Endothelial cell of hepatic sinusoid (primary cell): ENCODE data around the gene NFKBIB.

Source experiments
- in situ Hi-C: cut with HindIII; loops from 2 replicates; pipeline ENCODE4 v1.10.0; 2017; ENCODE audit warnings: low sequenced_read_pairs

Gene NFKBIB

GRCh38 chr19:38904581-38905539, 5.1 kb downstream of the NFKBIB start:
- in situ Hi-C loops: loop anchor here (25.0 kb wide), 1 partner anchor 143 kb away; the partner anchor contains the start of gene LGALS7

DNA sequence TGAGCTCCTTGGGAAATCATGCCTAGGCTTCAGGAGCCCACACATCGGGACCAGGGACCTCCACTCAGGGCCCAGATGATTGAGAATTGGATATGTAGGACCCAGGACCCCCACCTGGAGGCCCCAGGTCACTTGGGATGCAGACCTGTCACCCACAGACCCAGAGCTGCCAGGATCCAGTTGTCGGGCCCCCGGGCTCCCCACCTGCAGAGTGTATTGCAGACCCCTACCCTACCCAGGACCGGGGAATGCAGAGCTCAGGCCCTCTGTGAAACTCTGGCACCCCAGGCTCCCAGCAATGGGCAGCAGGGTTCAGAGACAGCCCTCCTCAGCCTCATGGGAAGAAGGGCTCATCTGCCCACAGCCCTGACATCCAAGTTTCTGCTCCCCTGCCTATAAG, 5.9 kb downstream of the NFKBIB start:
- in situ Hi-C loops: loop anchor here (25.0 kb wide), 1 partner anchor 143 kb away; the partner anchor contains the start of gene LGALS7

DNA sequence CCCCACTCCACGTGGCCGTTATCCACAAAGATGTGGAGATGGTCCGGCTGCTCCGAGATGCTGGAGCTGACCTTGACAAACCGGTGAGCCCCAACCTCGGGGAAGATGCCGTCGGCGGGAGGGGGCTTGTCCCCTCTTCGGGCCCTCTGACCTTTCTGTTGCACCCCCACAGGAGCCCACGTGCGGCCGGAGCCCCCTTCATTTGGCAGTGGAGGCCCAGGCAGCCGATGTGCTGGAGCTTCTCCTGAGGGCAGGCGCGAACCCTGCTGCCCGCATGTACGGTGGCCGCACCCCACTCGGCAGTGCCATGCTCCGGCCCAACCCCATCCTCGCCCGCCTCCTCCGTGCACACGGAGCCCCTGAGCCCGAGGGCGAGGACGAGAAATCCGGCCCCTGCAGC, 7.5 kb downstream of the NFKBIB start:
- in situ Hi-C loops: loop anchor here (25.0 kb wide), 1 partner anchor 145 kb away; the partner anchor contains the start of gene LGALS7

DNA sequence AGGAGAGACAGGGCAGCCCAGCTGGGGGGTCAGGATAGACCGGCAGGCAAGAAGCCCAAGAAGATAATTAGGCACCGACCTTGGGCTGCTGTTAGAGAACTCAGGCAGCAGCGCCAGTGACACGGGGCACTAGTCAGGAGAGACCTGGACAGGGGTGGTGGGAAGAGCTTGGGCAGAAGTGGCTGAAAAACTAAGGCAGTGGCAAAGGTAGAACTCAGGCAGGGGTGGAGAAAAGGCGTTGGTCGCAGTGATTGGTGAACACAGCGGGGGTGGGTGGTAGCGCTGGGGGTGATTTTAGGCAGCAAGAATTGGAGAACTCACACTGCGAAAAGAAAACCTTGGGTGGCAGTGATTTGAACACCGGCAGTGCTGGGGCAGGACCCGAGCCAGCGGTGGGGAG, 7.9 kb downstream of the NFKBIB start:
- in situ Hi-C loops: loop anchor here (25.0 kb wide), 1 partner anchor 145 kb away; the partner anchor contains the start of gene LGALS7

GRCh38 chr19:38908911-38909310, 9.1 kb downstream of the NFKBIB start:
- in situ Hi-C loops: loop anchor here (25.0 kb wide), 1 partner anchor 147 kb away; the partner anchor contains the start of gene LGALS7

DNA sequence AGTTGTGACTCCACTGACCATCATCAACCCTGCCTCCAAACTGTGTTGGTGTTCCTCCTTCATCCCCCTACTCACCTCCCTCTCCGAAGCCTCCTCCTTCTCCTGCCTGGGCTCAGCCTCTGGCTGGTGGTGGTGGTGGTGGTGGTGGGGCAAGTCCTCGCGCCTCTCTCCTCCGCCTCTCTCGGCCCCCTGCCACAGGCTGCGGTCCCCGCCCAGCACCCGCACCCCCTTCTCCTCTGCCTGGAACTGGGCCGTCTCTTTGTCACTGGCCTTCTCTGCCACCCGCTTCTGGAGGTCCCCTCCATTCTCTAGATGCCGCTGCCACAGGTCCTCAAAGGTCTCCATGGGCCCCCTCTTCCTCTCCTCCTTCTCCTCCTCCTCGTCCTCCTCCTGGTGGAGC, 10.7 kb downstream of the NFKBIB start:
- in situ Hi-C loops: loop anchor here (25.0 kb wide), 1 partner anchor 148 kb away; the partner anchor contains the start of gene LGALS7

DNA sequence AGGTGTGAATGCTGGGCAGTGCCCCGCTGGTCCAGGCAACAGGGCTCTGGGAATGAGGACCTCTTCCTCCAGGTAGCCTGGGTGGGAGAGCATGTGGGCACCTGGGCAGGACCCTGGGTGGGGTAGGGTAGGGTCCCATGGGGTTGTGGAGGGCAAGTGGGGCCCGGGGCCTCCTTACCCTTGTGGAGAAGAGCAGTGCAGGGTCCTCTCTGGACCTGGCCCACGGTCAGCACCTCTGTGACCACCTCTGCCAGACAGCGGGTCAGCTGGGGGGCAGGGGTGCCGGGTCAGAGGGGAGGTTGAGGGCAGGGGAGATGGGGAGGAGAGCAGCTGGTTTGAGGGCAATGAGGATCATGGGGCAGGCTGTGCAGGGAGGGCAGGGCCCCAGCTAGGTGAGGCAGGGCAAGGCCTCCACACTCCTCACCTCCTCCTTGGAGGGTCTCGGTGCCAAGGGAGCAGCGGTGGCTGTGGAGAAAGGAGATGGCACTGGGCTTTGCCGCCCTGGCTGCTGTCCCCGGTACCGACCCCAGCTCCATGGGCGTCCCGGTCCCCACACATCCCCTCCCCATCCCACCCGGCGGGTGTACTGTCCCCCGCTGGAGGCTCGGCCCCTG, 11.7 kb downstream of the NFKBIB start:
- in situ Hi-C loops: loop anchor here (25.0 kb wide), 1 partner anchor 149 kb away; the partner anchor contains the start of gene LGALS7

DNA sequence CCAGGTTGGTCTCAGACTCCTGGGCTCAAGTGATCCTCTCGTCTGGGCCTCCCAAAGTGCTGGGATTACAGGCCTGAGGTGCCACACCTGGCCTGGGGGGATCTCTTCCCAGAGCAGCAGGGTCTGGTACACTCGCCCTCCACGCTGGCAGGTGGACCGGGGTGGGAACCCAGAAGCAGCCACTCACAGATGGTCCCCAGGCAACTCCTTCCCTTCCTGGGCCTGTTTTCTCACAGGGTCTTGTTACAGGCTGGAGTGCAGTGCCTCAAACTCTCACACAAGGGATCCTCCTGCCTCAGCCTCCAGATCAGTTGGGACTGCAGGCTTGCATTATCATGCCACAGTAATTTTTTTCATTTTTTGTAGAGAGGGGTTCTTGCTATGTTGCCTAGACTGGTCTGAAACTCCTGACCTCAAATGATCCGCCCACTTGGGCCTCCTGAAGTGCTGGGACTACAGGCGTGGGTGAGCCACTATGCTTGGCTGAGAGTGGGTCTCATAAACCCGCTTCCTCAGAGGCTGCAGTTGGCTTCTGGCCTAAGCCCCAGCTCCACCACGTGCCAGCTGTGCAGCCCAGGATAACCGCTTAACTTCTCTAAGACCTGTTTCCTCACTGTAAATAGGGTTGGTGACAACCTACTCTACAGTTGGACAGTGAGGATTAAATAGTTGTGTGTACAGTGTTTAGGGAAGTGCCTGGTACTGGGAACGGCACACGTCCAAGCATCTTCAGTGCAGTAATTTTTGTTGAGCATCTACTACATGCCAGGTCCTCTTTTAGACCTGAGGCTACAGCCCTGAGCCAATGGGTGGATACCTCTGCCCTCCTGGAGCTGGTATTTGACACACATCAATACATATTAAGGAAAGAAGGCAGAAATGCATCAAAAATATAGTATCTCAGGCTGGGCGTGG, 13.1 kb downstream of the NFKBIB start:
- in situ Hi-C loops: loop anchor here (25.0 kb wide), 1 partner anchor 151 kb away; the partner anchor contains the start of gene LGALS7

GRCh38 chr19:38913958-38914357, 14.2 kb downstream of the NFKBIB start:
- in situ Hi-C loops: loop anchor here (25.0 kb wide), 1 partner anchor 152 kb away; the partner anchor contains the start of gene LGALS7

- in situ Hi-C loops: loop anchor here (25.0 kb wide), 1 partner anchor 153 kb away; the partner anchor contains the start of gene LGALS7
These were observed 15.9 kb downstream of the NFKBIB start for GRCh38 chr19:38915329-38916321.

- in situ Hi-C loops: loop anchor here (25.0 kb wide), 1 partner anchor 155 kb away; the partner anchor contains the start of gene LGALS7
These were observed 17.7 kb downstream of the NFKBIB start for GRCh38 chr19:38917516-38917915.

GRCh38 chr19:38917921-38918491, 18.2 kb downstream of the NFKBIB start:
- in situ Hi-C loops: loop anchor here (25.0 kb wide), 1 partner anchor 156 kb away; the partner anchor contains the start of gene LGALS7

DNA sequence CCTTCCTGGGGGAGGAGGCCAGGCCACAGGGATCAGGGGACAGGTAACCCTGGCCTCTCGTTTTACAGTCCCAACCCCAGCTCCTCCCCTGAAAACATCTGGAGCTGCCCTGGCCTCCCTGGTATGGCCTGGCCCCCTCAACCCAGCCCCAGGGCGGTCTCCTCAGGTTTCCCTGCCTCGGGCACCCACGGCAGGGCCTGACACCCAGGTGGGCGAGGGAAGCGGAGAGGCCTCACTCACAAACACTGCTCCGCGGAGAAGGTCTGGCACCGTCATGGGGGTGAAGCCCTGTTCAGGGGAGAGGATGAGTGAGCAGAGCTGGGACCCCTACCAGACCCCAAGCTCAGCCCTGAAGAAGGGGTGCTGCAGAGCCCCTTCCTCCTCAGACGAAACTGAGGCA, 18.8 kb downstream of the NFKBIB start:
- in situ Hi-C loops: loop anchor here (25.0 kb wide), 1 partner anchor 156 kb away; the partner anchor contains the start of gene LGALS7

DNA sequence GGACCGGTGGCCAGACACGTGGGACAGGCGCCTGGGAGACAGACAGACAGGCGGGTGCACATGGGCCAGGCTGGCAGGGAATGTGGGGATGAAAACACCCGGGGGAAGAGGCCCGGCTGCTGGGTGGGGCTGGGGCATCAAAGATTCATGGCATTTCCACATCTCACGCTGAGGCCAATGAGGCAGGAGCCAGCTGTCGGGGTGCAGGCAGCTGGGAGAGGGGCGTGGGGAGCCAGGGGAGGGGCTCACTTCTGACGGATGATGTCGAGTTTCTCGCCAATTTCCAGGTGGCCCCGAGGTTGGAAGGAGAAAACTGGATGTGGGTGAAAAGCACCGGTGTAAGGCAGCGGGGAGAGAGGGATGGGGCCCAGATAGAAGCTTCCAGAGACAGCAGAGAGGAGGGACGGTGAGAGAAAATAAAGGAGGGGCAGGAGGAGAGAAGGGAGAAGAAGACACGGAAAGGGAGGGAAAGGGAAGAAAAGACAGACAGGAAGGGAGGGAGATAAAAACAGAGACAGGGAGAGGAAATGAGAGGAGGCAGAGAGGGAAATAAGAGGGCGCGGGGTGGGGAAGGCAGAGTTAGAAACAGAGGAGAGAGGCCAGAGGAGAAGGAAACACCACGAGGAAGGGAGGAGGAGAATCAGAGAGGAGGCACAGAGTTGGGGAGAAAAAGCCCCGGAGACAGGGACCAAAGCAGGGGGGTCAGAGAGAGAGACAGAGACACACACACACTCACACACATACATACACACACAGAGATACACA, 20.2 kb downstream of the NFKBIB start:
- in situ Hi-C loops: loop anchor here (25.0 kb wide), 1 partner anchor 158 kb away; the partner anchor contains the start of gene LGALS7

DNA sequence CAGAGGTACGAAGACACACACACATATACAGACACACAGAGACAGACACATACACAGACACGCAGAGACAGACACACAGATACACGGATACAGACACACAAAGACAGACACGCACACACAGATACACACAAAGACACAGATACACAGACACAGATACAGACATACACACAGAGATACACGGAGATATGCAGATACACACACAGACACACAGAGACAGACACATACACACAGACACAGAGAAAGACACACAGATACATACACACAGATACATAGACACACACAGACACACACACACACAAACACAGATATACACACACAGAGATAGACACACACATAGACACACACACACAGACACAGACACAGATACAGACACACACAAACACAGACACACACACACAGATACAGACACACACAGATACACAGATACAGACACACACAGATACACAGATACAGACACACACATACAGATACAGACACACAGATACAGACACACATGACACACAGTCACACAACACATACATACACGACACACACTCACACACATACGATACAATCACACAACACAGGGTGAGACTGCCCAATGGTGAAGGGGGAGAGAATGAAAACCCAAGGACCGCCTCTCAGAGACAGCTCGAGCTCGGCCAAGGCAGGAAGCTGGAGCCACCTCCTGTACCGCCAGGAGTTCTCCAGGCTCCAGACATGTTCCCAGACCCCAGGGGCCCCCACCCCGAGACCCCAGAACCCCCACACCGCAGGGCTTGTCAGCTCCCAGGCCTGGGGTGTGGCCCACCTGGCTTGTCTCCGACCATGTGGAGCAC, 21.0 kb downstream of the NFKBIB start:
- in situ Hi-C loops: loop anchor here (25.0 kb wide), 1 partner anchor 159 kb away; the partner anchor contains the start of gene LGALS7

- in situ Hi-C loops: loop anchor here (25.0 kb wide), 1 partner anchor 159 kb away; the partner anchor contains the start of gene LGALS7
These were observed 21.9 kb downstream of the NFKBIB start for GRCh38 chr19:38921420-38922274.
